Body of pancreas (tissue), 4 donors: ENCODE results near the gene ZNF628. TPM values are rescaled to one million over a fixed set of nuclear protein-coding genes. Genes with fewer than 3 reads are reported as not detected.

Experiments
- ATAC-seq: fragments of 150-250 bp; one replicate; pipeline ENCODE4 v1.9.1; 2016
- DNase-seq, 4 donors: peaks; one replicate each; pipeline ENCODE4 v3.0.0-alpha.2; 2019
- H3K27ac ChIP-seq, 4 donors: fragments of 200-600 bp; sonication (generic); 1 replicate in 3 of 4; 2 replicates in 1 of 4; pipeline versions ENCODE4 v1.5.1 to v1.6.1; 2016 to 2019; ENCODE audit warnings: mild to moderate bottlenecking in 1 of 4, mixed read lengths in 1 of 4, moderate library complexity in 1 of 4
- H3K27me3 ChIP-seq, 2 donors: fragments of 200-600 bp; sonication (generic); one replicate each; pipeline ENCODE4 v1.6.0; 2016; ENCODE audit warnings: mild to moderate bottlenecking in 1 of 2
- H3K36me3 ChIP-seq, 2 donors: fragments of 200-600 bp; sonication (generic); replicated peaks in 1 of 2; 2 replicates each; pipeline ENCODE4 v1.5.1; 2016; ENCODE audit warnings: low read depth in 2 of 2; ENCODE audit not compliant: insufficient read depth in 1 of 2
- H3K4me1 ChIP-seq: fragments of 200-600 bp; sonication (generic); one replicate; pipeline ENCODE4 v1.6.0; 2016
- H3K4me3 ChIP-seq, 2 donors: fragments of 200-600 bp; sonication (generic); 1 replicate in 1 of 2; 2 replicates in 1 of 2; pipeline ENCODE4 v1.5.1; 2016 to 2019
- H3K9me3 ChIP-seq, 3 donors: fragments of 200-600 bp; sonication (generic); 1 replicate in 2 of 3; 2 replicates in 1 of 3; pipeline ENCODE4 v1.5.1; 2016
- CTCF ChIP-seq, 7 experiments: fragments of 450-650 bp in 4 of 7; fragments of 200-600 bp in 3 of 7; sonication (generic) in 3 of 7; IDR thresholded peaks; one replicate each; pipeline ENCODE4 v1.5.1; 2016 to 2019; ENCODE audit warnings: antibody characterized with exemption in 7 of 7
- POLR2A ChIP-seq, 3 donors: fragments of 450-650 bp; IDR thresholded peaks; one replicate each; pipeline ENCODE4 v1.6.1; 2016; ENCODE audit warnings: antibody characterized with exemption in 3 of 3, mild to moderate bottlenecking in 2 of 3
- WGBS, 2 donors: methylation state at CpG; one replicate each; pipeline ENCODE4 v1.1.5; 2017; 5-methylcytosine and 5-hydroxymethylcytosine counted together
- intact Hi-C: fragments of 100-400 bp; cut with DNase I; formaldehyde crosslinking; loops from one replicate; pipeline ENCODE4 v1.15.1; 2023
- total RNA-seq, 2 donors: library from RNA; depleted of rRNA; stranded (reverse); fragments of >200 nt; gene quantifications; one replicate each; pipeline ENCODE4 v1.1.0, GENCODE V29; 2016

ZNF628 gene
- total RNA-seq, 2 donors from 2014 or later: 3.4 to 8.2 TPM

GRCh38 chr19:55463583-55464031 is 12.8 kb upstream of the ZNF628 start:
- ATAC-seq: no peak
- H3K36me3 ChIP-seq: no peaks in the 10 kb centered on the region
- intact Hi-C loops: no loop called here

GRCh38 chr19:55464039-55464661 is 12.3 kb upstream of the ZNF628 start:
- TF ChIP-seq POLR2A (IDR thresholded peaks at IDR 0.05) (no peak), CTCF (IDR thresholded peaks at IDR 0.05) (no peak)
- intact Hi-C loops: no loop called here
- H3K4me3 ChIP-seq: no peak overlapping the region
- H3K27ac ChIP-seq: no peak overlapping the region
- DNase-seq: no peak
- H3K36me3 ChIP-seq: no peaks in the 10 kb centered on the region
- no peaks in the 10 kb centered on the region for H3K9me3 ChIP-seq
- no peaks in the 10 kb centered on the region for H3K27me3 ChIP-seq
- no peak for ATAC-seq
- peaks cover 38% of the 10 kb centered on the region for H3K4me1 ChIP-seq
- 65 to 66% methylated on average over 16 to 22 of the region's 23 CpGs for WGBS, 2 donors

More at GRCh38 chr19:55463583-55464031, 12.8 kb upstream of the ZNF628 start:
- H3K4me3 ChIP-seq: no peak overlapping the region
- no peak for TF ChIP-seq POLR2A (IDR thresholded peaks at IDR 0.05)
- no peaks in the 10 kb centered on the region for H3K9me3 ChIP-seq
- no peak overlapping the region for H3K27ac ChIP-seq
- peaks cover 38% of the 10 kb centered on the region for H3K4me1 ChIP-seq
- DNase-seq: no peak
- WGBS, 2 donors: 70 to 74% methylated on average over 11 to 15 of the region's 15 CpGs
- no peaks in the 10 kb centered on the region for H3K27me3 ChIP-seq

- intact Hi-C loops: no loop called here
- Histone ChIP-seq H3K9me3 (no peaks in the 10 kb centered on the region), H3K4me1 (peaks cover 36% of the 10 kb centered on the region), H3K27me3 (no peaks in the 10 kb centered on the region), H3K4me3 (no peak within 1 kb of the TSS), H3K27ac (no peak within 1 kb of the TSS), H3K36me3 (no peaks in the 10 kb centered on the region)
- WGBS, 2 donors: 67 to 76% methylated on average over 13 to 14 of the region's 14 CpGs
- DNase-seq: no peak
- TF ChIP-seq CTCF (IDR thresholded peaks at IDR 0.05) (no peak), POLR2A (IDR thresholded peaks at IDR 0.05) (no peak)
- ATAC-seq: no peak
These were observed 11.8 kb upstream of the ZNF628 start, which contains the start of gene C19orf85 for GRCh38 chr19:55464662-55465054. C19orf85 (minus strand) TSS chr19:55464751; CDS start chr19:55464554, 197 bp downstream.

GRCh38 chr19:55465460-55466240 is 10.8 kb upstream of the ZNF628 start:
- intact Hi-C loops: no loop called here
- ATAC-seq (no peak), DNase-seq (no peak)
- H3K36me3 ChIP-seq: no peaks in the 10 kb centered on the region
- H3K4me3 ChIP-seq: no peak overlapping the region
- no peak overlapping the region for H3K27ac ChIP-seq
- 73% methylated on average over 7 to 11 of the region's 11 CpGs for WGBS, 2 donors
- H3K27me3 ChIP-seq: no peaks in the 10 kb centered on the region
- no peaks in the 10 kb centered on the region for H3K9me3 ChIP-seq
- no peak for TF ChIP-seq CTCF (IDR thresholded peaks at IDR 0.05)
- no peak for TF ChIP-seq POLR2A (IDR thresholded peaks at IDR 0.05)
- H3K4me1 ChIP-seq: peaks cover 26% of the 10 kb centered on the region

- DNase-seq (no peak), ATAC-seq (no peak)
- intact Hi-C loops: no loop called here
- H3K4me3 ChIP-seq: no peak overlapping the region
- H3K9me3 ChIP-seq: no peaks in the 10 kb centered on the region
- WGBS, 2 donors: 62 to 83% methylated on average over 4 of the region's 4 CpGs
- TF ChIP-seq POLR2A (IDR thresholded peaks at IDR 0.05): no peak
- no peak for TF ChIP-seq CTCF (IDR thresholded peaks at IDR 0.05)
- peaks cover 20% of the 10 kb centered on the region for H3K4me1 ChIP-seq
- no peaks in the 10 kb centered on the region for H3K36me3 ChIP-seq
- H3K27me3 ChIP-seq: no peaks in the 10 kb centered on the region
- no peak overlapping the region for H3K27ac ChIP-seq
These were observed 10.2 kb upstream of the ZNF628 start for GRCh38 chr19:55466241-55466614.
